GM18858 (cell line): ENCODE measurements around the gene ECHS1.

Experiments used
- ATAC-seq: cut with Tn5 transposase; IDR thresholded peaks from one replicate; pipeline ENCODE4 v1.9.1; 2021; ENCODE audit not compliant: unreplicated experiment

The ECHS1 gene

GRCh38 chr10:133343558-133343957, 29.6 kb downstream of the ECHS1 start:
- ATAC-seq: no peak

GRCh38 chr10:133342942-133343341, 30.2 kb downstream of the ECHS1 start:
- ATAC-seq: no peak

- no peak for ATAC-seq
These were observed 31.2 kb downstream of the ECHS1 start for GRCh38 chr10:133341983-133342382.

GRCh38 chr10:133339708-133340380, 33.3 kb downstream of the ECHS1 start:
- ATAC-seq: no peak

- no peak for ATAC-seq
These were observed 34.8 kb downstream of the ECHS1 start for GRCh38 chr10:133338080-133339071.

GRCh38 chr10:133337370-133337725, 35.8 kb downstream of the ECHS1 start:
- ATAC-seq: no peak

GRCh38 chr10:133336577-133337369, 36.4 kb downstream of the ECHS1 start, which contains the start of gene CALY:
TSS of gene CALY (minus strand) at chr10:133336896. CDS start at chr10:133328989, 7,907 bp downstream.
- no peak for ATAC-seq

GRCh38 chr10:133336118-133336576, 37.0 kb downstream of the ECHS1 start:
- ATAC-seq: no peak

- no peak for ATAC-seq
These were observed 37.7 kb downstream of the ECHS1 start for GRCh38 chr10:133335246-133336117.

- ATAC-seq: no peak
These were observed 38.5 kb downstream of the ECHS1 start for GRCh38 chr10:133334503-133335245.

GRCh38 chr10:133332936-133333699, 40.0 kb downstream of the ECHS1 start:
- no peak for ATAC-seq

GRCh38 chr10:133329491-133330202, 43.5 kb downstream of the ECHS1 start:
- peak; percentile 83 for ATAC-seq

GRCh38 chr10:133328358-133329343, 44.5 kb downstream of the ECHS1 start:
- no peak for ATAC-seq

- ATAC-seq: no peak
These were observed 45.4 kb downstream of the ECHS1 start for GRCh38 chr10:133327651-133328357.

- no peak for ATAC-seq
These were observed 46.2 kb downstream of the ECHS1 start for GRCh38 chr10:133326745-133327650.
